ENCODE measurements around the gene RASSF5. TPM values are rescaled to one million over a fixed set of nuclear protein-coding genes. Genes with fewer than 3 reads are reported as not detected.

Gene RASSF5
- total and polyA plus RNA-seq, 9 of the 15 experiments (the other 6 are each of a cell fraction or from before 2014, with no cell fraction given): 6.1 to 41.0 (median 25.2) TPM

- ChIA-PET POLR2A (interaction anchor here (0.8 to 3.7 kb wide), 9 partner anchors 10 to 56 kb away, joined by 3 to 24 read pairs (median 5); partner anchors contain the start of gene EIF2D), CTCF (ENCODE audit: low intra/inter-chr PET ratio) (interaction anchor here (0.7 kb wide), 1 partner anchor 26 kb away, joined by 3 read pairs; no protein-coding TSS in a partner anchor)
- H3K9ac ChIP-seq (ENCODE audit: insufficient read depth in 1 of 2, low read depth in 2 of 2, low read length in 2 of 2): peak overlapping the region; percentile 70 to 91
- peak overlapping the region; percentile 81 for H3K27ac ChIP-seq (ENCODE audit: extremely low read depth, low read depth, low read length)
- H3K36me3 ChIP-seq (ENCODE audit: control insufficient read depth, insufficient read depth, low read length): peaks cover 16% of the 10 kb centered on the region
- H3K4me1 ChIP-seq (replicated peaks in 1 of 2; ENCODE audit: control insufficient read depth in 2 of 2, insufficient read depth in 2 of 2, low read length in 2 of 2): peaks cover 38 to 67% of the 10 kb centered on the region in 2 experiments
- H2AFZ ChIP-seq (ENCODE audit: low read depth, low read length): peak overlapping the region; percentile 72
- in situ Hi-C loops (cut with MboI) (no loop called here), intact Hi-C loops (cut with micrococcal nuclease) (loop anchor here (1.0 kb wide), 1 partner anchor 18 kb away; no protein-coding TSS in a partner anchor)
- no TSS peak for BruUV-seq (replicated peaks)
- peak overlapping the region; percentile 63 for H3K4me3 ChIP-seq
- H3K4me2 ChIP-seq (ENCODE audit: insufficient read depth, low read length): peak overlapping the region; percentile 78
- under 1% methylated on average over 56 of the region's 67 CpGs for WGBS (ENCODE audit: insufficient coverage, low coverage, missing lambda C conversion rate)
- no peaks in the 10 kb centered on the region for H4K20me1 ChIP-seq (replicated peaks; ENCODE audit: control insufficient read depth, insufficient read depth, low read length)
- peaks cover 45% of the 10 kb centered on the region for H3K79me2 ChIP-seq (ENCODE audit: control insufficient read depth, insufficient read depth, low read length)
- no peaks in the 10 kb centered on the region for H3K9me1 ChIP-seq (ENCODE audit: control insufficient read depth, insufficient read depth, low read length)
- no peaks in the 10 kb centered on the region for H3K27me3 ChIP-seq (ENCODE audit: control insufficient read depth in 2 of 2, insufficient read depth in 2 of 2, low read length in 2 of 2)
- H3K9me3 ChIP-seq (replicated peaks; ENCODE audit: control insufficient read depth, insufficient read depth, low read depth, low read length): no peaks in the 10 kb centered on the region
- ATAC-seq (peak; percentile 85), FAIRE-seq (peak; percentile 67), DNase-seq (ENCODE audit: extremely low read depth in 1 of 4, low spot score in 3 of 4) (peak; percentile 86 to 89 (median 88))
- TF ChIP-seq, protein P1, sequence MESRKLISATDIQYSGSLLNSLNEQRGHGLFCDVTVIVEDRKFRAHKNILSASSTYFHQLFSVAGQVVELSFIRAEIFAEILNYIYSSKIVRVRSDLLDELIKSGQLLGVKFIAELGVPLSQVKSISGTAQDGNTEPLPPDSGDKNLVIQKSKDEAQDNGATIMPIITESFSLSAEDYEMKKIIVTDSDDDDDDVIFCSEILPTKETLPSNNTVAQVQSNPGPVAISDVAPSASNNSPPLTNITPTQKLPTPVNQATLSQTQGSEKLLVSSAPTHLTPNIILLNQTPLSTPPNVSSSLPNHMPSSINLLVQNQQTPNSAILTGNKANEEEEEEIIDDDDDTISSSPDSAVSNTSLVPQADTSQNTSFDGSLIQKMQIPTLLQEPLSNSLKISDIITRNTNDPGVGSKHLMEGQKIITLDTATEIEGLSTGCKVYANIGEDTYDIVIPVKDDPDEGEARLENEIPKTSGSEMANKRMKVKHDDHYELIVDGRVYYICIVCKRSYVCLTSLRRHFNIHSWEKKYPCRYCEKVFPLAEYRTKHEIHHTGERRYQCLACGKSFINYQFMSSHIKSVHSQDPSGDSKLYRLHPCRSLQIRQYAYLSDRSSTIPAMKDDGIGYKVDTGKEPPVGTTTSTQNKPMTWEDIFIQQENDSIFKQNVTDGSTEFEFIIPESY (CRISPR knock-in tag; IDR thresholded peaks at IDR 0.05): 0 out of 2 replicates have a peak, but pooled peaks have one; percentile 26
- TF ChIP-seq KLF6 (CRISPR knock-in tag; IDR thresholded peaks at IDR 0.05; ENCODE audit: borderline replicate concordance) (no peak), HDAC3 (IDR thresholded peaks at IDR 0.05; ENCODE audit: borderline replicate concordance, partially characterized antibody) (peak; percentile 46), ZNF444 (CRISPR knock-in tag; IDR thresholded peaks at IDR 0.05) (peak; percentile 88), ETV5 (CRISPR knock-in tag; IDR thresholded peaks at IDR 0.05; ENCODE audit: low read depth) (peak; percentile 77), ATF1 (CRISPR knock-in tag; IDR thresholded peaks at IDR 0.05) (no peak), ATF1 (tag; IDR thresholded peaks at IDR 0.05) (peak; percentile 56; the same call in 1 of the 2 replicates), SRSF9 (IDR thresholded peaks at IDR 0.05; ENCODE audit: borderline replicate concordance, low read depth, low read length) (no peak), BCLAF1 (IDR thresholded peaks at IDR 0.05; ENCODE audit: borderline replicate concordance in 1 of 2, control insufficient read depth in 1 of 2, low read depth in 2 of 2, low read length in 1 of 2) (no peak)
- TF ChIP-seq, protein P2, sequence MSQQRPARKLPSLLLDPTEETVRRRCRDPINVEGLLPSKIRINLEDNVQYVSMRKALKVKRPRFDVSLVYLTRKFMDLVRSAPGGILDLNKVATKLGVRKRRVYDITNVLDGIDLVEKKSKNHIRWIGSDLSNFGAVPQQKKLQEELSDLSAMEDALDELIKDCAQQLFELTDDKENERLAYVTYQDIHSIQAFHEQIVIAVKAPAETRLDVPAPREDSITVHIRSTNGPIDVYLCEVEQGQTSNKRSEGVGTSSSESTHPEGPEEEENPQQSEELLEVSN (IDR thresholded peaks at IDR 0.05; ENCODE audit: borderline replicate concordance in 1 of 2, extremely low read depth in 1 of 2, insufficient read depth in 1 of 2, insufficient read length in 1 of 2, low read depth in 1 of 2, low read length in 1 of 2, poor library complexity in 1 of 2, severe bottlenecking in 1 of 2): peak; percentile 73 to 83
Observed at GRCh38 chr1:206556750-206557635, 49.7 kb downstream of the RASSF5 start.

Measured in K562 (cell line).